ENCODE measurements around the gene PCSK7. TPM values are rescaled to one million over a fixed set of nuclear protein-coding genes. Genes with fewer than 3 reads are reported as not detected.
A peak's percentile ranks its signal among the peaks of the same experiment; 100 is the strongest.
"Not testable (repeated sequence)": the region's sequence is repeated elsewhere in the genome, so short reads cannot be mapped to it uniquely, and the experiment has no call there.

PCSK7 gene
- total RNA-seq, 1 donor from 2014 or later = 47.7 TPM

DNA sequence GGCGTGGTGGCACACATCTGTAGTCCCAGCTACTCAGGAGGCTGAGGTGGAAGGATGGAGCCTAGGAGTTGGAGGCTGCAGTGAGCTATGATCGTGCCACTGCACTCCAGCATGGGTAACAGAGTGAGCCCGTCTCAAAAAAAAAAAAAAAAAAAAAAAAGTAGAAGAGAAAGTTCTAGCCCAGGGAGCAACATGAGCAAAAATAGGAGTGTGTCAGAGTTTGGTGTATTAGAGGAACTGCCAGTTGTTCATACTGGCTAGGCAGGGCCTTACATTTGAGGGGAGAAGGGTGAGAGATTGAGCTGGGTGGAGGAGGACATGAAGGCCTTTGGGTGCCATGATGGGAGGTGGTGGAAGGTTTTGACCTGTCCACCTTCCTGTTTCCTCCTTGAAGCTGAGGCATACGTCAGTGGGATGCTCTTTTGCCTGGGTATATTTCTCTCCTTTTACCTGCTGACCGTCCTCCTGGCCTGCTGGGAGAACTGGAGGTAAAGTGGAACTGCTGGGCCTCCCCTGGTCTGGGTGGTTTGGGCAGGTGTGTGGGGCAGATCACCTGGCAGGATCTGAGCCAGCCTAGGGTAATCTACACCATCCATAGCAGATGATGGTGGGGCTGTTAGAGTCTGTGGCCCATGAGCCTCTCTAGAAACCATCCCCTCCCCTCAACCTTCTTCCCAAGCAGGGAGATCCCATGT, 46.0 kb downstream of the PCSK7 start:
- DNase-seq (ENCODE audit: low read depth, low spot score) = no peak

DNA sequence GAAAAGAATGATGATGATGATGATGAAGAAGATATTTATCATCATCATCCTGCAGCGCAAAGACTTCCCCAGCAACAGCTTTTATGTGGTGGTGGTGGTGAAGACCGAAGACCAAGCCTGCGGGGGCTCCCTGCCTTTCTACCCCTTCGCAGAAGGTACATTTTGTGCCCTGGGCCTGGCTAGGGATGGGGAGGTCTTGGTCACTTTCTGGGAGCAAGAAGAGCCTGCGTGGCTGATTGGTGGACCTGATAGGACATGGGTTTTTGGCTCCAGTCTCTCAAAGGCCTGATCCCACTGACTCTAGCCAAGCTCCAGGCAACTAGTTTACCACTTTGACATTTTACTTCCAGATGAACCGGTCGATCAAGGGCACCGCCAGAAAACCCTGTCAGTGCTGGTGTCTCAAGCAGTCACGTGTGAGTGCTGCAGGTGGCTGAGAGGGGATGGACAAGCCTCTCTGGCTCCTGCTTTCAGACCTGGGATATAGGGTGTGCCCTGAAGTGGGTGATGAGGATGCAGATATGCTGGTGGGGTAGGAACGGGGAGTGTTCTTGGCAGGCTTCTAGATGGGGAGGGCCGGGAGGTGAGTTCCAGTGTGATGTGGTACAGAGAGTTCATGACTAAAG, 48.0 kb downstream of the PCSK7 start:
- DNase-seq (ENCODE audit: low read depth, low spot score) = no peak

DNA sequence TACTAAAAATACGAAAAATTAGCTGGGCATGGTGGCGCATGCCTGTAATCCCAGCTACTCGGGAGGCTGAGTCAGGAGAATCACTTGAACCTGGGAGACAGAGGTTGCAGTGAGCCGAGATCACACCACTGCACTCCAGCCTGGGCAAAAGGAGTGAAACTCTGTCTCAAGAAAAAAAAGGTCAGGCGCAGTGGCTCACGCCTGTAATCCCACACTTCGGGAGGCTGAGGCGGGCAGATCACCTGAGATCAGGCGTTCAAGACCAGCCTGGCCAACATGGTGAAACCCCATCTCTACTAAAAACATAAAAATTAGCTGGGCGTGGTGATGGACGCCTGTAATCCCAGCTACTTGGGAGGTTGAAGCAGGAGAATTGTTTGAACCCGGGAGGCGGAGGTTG, 48.7 kb downstream of the PCSK7 start:
- DNase-seq (ENCODE audit: low read depth, low spot score) = not testable (repeated sequence)

DNA sequence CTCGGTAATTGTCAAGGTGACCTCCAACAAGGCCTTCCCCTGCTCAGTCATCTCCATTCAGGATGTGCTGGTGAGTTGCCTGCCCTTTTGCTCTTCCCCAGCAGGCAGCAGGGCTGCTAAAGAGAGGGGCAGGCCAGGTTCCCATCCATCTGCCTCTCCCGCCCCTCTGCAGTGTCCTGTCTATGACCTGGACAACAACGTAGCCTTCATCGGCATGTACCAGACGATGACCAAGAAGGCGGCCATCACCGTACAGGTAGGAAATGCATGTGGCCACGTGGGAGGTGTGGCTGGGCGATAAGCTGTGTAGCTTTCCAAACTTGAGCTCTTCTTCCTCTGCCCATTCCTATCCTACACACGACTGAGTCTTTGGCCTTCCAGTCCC, 49.3 kb downstream of the PCSK7 start:
- DNase-seq (ENCODE audit: low read depth, low spot score) = no peak

DNA sequence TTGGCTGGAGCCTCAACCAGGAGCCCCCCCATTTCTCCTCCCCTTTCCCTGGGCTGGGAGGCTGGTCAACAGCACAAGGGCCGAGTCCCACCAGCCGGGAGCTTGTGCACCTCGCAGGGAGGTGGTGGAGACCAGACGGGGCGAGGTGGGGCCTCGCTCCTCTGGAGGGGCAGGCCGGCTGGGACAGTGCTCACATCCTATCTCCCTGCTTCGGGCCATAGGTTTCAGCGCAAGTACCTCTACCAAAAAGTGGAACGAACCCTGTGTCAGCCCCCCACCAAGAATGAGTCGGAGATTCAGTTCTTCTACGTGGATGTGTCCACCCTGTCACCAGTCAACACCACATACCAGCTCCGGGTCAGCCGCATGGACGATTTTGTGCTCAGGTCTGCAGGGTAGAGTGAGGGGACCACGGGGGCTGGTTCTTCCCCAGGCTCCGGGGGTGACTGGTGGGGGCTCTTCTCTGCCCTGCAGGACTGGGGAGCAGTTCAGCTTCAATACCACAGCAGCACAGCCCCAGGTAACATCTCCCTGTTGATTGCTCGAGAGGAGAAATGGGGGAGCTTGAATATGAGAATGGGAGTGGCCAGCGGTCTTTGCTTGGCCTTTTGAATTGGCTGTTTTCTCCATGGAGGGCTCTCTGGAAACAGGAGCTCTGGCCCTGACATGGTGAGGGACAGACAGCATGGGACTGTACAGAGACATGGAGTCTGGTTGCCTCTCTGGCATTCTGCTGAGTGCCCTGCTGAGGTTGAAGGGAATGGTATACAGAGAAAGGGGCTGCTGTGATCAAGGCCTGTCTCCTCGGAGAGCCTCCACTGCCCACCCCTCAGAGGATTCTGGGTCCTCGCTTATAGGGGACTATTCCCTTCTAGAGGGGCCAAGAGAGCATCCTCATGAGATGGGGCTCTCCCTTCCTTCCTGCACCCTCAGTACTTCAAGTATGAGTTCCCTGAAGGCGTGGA, 50.0 kb downstream of the PCSK7 start:
- no peak for DNase-seq (ENCODE audit: low read depth, low spot score)

DNA sequence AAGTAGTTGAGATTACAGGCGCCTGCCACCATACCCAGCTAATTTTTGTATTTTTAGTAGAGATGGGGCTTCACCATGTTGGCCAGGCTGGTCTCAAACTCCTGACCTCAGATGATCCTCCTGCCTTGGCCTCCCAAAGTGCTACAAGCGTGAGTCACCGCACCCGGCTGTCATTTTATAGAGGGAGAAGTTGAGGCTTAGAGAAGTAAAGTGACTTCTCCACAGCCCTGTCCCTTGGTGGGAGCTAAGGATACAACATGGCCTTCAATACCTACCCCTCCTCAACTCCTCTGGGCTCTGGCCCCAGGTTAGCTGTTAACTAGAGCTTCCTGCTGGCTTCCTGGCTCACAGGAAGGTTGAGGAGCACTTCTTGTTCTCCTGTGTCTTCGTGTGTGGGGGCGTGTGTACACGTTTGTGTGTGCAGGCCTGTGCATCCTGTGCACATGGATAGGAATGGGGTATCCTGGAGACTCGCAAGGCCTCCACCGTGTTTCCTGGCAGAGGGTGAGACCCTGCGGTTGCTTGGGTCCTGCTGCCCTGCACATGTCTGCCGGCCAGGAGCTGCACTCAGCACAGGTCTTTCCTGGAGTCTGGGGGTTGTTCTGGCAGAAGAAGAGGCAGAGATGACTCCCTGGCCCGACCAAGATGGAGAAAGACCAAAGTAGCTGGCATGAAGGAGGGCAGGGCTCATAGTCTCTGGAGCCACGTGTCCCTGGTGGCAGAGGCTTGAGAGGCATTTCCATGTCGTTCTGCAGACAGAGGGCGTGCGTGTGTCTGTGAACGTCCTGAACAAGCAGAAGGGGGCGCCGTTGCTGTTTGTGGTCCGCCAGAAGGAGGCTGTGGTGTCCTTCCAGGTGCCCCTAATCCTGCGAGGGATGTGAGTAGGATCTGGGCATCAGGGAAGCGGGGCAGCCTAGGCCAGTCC, 51.0 kb downstream of the PCSK7 start:
- DNase-seq (ENCODE audit: low read depth, low spot score) = peak; percentile 71

DNA sequence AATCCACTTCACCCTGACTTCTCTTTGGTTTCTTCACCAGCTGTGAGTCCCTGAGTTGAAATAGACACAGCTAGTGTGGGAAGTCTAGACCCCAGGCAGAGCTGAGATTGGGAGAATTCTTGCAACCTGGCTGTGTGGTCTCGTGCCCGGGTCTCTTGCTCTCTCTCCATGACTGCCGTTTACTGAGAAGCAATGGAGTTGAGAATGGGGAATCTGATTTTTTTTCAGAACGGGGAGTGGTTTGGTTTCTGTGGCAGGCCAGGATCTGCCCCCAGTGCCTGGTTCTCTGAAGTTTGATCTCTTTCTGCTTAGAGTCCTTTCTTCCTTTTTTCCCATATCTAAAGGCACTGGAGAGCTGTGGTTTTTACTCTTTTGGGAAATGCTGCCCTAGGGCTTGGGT, 51.9 kb downstream of the PCSK7 start:
- no peak for DNase-seq (ENCODE audit: low read depth, low spot score)

DNA sequence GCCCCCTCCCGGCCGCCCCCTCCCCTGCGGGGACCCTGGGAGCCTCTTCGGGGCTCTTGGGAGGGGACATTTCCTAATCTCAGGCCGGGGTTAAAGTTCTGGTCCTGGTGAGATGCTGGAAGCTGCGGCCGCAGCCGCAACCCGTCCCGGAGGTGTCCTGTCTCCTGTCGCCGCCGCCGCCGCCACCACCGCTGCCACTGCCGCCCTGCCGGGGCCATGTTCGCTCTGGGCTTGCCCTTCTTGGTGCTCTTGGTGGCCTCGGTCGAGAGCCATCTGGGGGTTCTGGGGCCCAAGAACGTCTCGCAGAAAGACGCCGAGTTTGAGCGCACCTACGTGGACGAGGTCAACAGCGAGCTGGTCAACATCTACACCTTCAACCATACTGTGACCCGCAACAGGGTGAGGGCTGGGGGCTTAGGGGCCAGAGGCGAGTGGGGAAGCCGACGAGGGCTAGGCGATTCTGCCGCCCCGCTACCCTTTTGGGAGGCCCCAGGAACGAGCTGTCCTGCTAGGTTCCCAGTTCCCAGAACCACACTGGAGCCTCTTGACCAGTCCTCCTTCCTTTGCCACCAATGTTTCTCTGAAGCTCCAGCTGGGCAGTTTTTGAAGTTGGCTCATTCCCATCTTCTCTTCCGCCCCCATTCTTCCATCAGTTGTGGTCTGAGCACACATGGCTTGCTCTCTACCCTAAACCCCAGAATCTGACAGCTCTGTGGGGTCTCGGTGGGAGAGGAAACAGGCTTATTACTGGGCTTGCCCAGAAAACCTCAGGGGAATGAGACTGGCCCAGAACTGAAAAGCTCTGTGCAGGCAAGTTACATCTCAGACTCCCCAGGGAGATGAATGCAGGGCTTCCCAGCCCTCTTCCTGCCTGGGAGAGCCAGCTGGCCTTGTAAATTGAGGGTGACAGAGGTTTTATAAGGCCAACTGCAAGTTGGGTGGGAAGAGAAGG, 52.5 kb downstream of the PCSK7 start:
- DNase-seq (ENCODE audit: low read depth, low spot score) = no peak

DNA sequence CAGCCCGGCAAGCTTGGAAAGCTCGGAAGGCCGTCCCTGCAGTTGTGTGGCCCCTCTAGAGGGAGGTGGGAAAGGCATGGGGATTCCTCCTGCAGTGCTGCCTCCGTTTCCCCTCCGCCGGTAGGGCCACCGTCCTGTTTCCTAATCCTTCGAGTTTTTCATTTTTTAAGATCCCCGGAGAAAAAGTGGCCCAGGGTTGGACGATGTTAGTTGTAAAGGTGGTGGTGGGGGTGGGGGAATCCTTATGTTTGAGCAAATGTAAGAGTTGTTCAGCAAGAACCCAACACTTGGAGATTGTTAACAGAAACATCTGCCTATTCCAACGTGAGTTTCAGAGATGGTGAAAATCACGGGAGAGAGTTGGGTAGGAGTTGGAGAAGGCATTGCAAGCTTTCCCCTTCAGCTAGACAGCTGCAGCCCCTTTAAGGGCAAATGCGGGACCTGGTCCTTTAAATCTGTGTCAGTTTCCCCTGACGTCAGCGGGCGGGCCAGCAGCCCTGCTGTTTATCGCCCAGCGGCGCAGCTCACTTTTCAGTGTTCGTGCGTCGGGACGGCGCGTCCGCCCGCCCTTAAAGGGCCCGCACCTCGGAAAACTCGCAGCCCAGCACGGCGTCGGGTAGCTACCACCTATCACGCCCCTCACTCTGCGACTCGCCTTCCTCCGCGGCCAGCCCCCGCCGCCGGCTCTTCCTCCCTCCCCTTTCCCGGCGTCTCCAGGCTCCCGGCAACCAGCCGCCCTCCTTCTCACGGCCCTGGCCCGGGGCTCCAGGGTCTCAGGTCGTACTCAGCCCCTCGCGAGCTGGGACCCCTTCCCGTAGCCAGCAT, 53.5 kb downstream of the PCSK7 start, which contains the start of gene SIDT2:
Gene SIDT2, plus strand, starts transcription at position 534 of the 825 bp plus-strand sequence. CDS start 521 bp downstream, outside the sequence.
- peak; percentile 80 for DNase-seq (ENCODE audit: low read depth, low spot score)

DNA sequence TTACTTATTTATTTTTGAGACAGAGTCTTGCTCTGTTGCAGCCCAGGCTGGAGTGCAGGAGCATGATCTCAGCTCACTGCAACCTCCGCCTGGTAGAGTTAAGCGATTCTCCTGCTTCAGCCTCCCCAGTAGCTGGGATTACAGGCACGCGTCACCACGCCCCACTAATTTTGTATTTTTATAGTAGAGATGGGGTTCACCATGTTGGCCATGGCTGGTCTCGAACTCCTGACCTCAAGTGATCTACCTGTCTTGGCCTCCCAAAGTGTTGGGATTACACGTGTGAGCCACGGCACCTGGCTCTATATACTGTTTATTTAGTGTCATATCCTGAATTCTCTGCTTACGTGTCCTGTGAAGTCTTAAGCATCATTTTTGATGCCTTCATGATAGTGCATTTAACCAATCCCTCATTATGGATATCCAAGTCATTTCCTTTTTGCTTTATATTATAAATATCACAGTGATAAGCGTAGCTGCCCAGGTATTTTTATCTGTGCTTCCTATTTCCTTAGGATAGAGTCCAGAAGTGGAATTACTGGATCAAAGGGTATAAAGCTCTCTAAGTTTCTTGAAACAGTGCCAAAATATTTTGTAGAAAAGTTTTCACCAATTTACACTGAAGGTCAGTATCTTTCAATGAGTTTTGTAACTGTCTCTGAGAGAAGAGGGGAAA, 54.2 kb downstream of the PCSK7 start:
- no peak for DNase-seq (ENCODE audit: low read depth, low spot score)

DNA sequence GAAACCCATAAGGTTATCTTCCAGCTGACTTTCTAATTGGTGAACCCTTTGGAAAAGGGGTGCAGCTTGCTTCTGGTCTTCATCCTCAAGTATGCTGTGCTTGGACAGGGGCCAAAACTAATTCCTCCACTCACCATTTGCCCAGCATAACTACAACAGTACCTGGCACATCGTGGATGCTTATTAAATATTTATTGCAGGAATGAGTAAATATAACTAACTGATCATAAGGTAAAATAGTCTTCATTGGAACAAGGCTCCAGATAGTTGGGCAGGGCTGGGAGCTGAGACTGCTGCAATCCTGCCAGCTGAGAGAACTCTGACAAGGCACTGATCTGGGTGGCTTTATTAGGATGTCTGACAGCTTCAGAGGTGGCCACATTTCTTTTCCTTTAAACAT, 55.7 kb downstream of the PCSK7 start:
- DNase-seq (ENCODE audit: low read depth, low spot score) = no peak

DNA sequence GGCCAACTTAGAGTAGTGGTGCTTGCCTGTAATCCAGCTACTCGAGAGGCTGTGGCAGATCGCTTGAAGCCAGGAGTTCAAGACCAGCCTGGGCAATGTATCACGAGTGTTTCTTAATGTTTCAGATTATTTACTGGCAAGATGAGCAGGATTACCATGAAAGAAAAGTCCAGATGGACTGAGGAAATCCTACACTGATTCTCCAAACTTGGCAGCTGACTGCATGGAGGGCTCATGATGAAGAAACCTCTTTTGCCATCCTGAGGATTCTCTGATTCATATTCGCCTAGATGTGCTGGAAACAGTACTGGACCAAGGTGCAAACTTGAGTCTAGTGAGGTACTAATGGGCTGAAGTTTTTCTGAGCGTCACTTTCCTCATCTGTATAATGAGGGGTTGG, 56.1 kb downstream of the PCSK7 start:
- no peak for DNase-seq (ENCODE audit: low read depth, low spot score)

DNA sequence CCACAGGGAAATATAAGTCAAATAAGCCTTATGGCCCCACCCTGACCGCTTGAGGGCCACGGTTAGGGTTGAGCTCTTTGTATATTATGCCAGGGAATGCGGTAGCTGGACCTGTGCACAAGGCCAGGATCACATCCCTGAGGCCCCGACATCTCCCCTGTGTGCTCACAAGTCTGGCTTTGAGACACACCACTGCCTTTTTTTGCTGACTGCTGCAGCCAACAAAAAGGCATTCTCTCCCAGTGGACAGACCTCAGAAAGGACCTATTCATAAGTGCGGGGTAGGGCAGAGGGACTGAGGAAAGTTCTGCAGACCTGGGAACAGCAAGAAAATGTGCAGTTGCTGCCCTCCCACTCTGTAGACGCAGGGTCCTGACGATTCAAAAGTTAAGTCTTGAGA, 56.8 kb downstream of the PCSK7 start:
- no peak for DNase-seq (ENCODE audit: low read depth, low spot score)

DNA sequence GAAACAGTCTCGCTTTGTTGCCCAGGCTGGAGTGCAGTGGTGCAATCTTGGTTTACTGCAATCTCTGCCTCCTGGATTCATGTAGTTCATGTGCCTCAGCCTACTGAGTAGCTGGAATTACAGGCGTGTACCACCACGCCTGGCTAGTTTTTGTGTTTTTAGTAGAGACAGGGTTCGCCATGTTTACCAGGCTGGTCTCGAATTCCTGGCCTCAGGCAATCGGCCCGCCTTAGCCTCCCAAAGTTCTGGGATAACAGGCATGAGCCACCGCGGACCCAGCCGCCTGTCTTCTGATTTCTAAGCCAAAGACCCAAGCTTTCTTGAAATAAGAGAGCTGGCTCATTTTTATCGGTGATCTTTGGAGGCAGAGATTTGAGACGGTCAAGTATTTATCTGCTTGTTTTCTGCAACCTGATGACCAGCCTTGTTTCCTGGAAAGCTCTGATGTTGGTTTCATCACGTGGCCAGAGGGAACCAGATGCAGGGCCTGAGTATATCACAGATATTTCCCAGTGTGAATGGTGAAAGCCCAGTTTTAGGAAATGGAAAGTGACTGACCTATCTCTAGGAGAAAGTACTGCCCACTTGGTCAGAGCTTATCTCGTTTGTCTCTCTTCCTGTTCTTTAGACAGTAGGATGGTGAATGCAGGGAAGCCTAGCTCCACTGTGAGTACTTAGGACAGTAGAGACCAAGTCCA, 59.0 kb downstream of the PCSK7 start:
- peak; percentile 45 for DNase-seq (ENCODE audit: low read depth, low spot score)

DNA sequence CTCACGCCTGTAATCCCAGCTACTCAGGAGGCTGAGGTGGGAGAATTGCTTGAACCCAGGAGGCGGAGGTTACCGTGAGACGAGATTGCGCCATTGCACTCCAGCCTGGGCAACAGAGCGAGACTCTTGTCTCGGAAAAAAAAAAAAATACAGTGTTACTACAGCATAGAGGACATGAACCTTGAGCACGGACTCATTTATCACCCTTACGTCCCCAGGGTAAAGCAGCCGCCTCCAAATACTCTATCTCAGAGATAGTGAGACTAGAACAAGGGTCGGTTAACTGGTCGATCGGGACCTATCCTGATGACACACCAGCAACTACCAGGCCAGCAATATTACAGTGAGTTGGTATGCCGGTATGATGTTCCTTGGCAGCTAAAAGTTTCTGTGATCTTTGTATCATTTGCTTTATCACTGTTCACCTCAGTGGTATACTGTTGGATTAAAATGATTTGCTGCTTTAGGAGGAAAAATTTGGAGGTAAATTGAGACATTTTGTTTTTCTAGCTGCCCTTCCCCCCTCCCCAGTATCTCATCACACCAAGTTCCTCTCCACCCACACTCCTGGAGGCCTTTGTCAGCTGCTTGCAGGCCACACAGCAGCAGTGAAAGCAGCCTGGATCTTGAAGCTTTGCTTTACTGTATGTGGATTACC, 60.3 kb downstream of the PCSK7 start:
- no peak for DNase-seq (ENCODE audit: low read depth, low spot score)

DNA sequence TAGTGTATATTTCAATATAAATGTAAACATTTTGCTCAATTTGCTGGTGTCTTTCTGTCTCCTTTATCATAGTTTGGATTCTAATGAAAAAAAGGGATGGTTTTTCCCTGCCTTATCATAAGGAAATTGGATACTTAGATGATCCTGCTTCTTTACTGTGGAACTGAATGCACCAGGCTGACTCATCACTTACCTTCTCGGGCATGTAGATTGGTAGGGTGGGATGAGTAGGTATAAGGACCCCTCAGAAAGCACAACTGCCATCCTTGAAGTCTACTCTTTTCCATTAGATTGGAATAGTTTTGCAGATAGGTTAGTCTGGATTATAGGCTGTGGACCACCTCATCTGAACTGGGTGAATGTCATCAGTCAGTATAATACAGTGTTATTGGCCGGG, 60.9 kb downstream of the PCSK7 start:
- no peak for DNase-seq (ENCODE audit: low read depth, low spot score)

DNA sequence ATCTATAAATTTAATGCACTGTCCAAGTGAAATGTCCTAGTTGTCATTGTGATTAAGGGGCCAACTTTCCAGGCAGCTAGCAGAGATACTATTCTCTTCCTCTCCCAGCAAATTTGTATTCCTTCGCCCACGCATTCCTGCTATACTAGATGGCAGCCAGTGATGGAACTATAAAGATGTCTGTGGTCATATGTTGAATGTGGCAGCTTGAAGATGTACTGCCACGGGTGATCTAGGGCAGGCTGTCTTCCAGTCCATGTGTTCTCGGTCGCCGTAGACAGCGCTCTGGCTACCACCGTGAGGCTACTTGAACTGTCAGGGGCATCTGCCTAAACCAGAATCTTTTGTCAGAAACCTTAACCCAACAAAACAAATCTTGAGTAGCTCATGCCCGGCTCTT, 61.7 kb downstream of the PCSK7 start:
- DNase-seq (ENCODE audit: low read depth, low spot score) = no peak
